ENCODE measurements around the gene WDR73.

- TF ChIP-seq CTCF (IDR thresholded peaks at IDR 0.05) (no peak), POLR2A (IDR thresholded peaks at IDR 0.05) (no peak)
Measured at GRCh38 chr15:84690342-84690741, 36.3 kb upstream of the WDR73 start.

Measured in upper lobe of left lung (tissue), 4 donors.